Activated CD8-positive, alpha-beta memory T cell treated with anti-CD3 and anti-CD28 coated beads for 36 hours (primary cell): ENCODE measurements around the gene OSBPL3. TPM values are rescaled to one million over a fixed set of nuclear protein-coding genes. Genes with fewer than 3 reads are reported as not detected.

Experiments used
- CTCF ChIA-PET: fragments of 350-600 bp; sonication (Branson Sonifier 250); formaldehyde crosslinking; loops from one replicate; lab custom pipeline; 2021; ENCODE audit warnings: antibody characterized with exemption; lab: Charles Lee
- POLR2A ChIA-PET: fragments of 350-600 bp; sonication (Branson Sonifier 250); formaldehyde crosslinking; loops from one replicate; lab custom pipeline; 2021; ENCODE audit warnings: antibody characterized with exemption; lab: Charles Lee
- total RNA-seq, 2 experiments: library from RNA; stranded (reverse); gene quantifications; one replicate each; pipeline ENCODE4 v1.2.3, GENCODE V29; 2021

Gene OSBPL3
- total RNA-seq, 2 experiments from 2014 or later, result 74.0 to 74.3 TPM

DNA sequence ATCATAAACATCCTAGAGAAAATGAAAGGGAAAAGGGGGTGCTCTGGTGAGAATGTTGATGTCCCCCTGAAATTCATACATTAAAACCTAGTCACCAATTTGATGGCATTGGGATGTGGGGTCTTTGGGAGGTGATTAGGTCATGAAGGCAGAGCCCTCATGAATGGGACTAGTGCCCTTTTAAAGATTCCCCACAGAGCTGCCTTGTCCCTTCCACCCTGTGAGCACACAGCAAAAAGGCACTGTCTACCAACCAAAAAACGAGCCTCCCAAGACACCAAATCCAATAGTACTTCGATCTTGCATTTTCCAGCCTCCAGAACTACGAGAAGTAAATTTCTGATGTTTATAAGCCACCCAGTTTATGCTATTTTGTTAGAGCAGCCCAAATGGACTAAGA, 47.6 kb downstream of the OSBPL3 start:
- ChIA-PET CTCF (no interaction called here), POLR2A (interaction anchor here (0.6 kb wide), 1 partner anchor 64 kb away, joined by 5 read pairs; no protein-coding TSS in a partner anchor)

DNA sequence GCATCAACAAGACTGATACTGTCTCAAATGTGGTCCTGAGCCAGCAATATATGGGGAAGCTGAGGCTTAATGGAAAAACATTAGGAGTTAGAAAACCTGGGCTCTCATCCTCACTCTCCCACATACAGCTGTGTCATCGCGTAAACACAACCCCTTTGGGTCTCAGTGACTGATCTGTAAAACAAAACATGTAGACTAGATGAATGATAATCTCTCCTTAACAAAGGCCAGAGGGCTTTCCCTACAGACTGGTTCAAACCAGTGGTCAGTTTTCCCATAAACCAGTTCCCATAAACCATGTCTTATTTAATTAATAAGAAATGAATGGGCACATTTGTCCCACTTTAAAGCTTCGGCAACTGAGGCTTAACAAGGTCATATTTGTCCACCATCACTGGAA, 48.1 kb downstream of the OSBPL3 start:
- ChIA-PET CTCF (no interaction called here), POLR2A (no interaction called here)

GRCh38 chr7:24930856-24931255, 49.1 kb downstream of the OSBPL3 start:
- ChIA-PET POLR2A (no interaction called here), CTCF (no interaction called here)

GRCh38 chr7:24926623-24927524, 53.1 kb downstream of the OSBPL3 start:
- ChIA-PET POLR2A (no interaction called here), CTCF (interaction anchor here (0.9 to 2.9 kb wide), 3 partner anchors 10 to 53 kb away, joined by 3 to 14 read pairs (median 3); partner anchors contain the start of gene OSBPL3)

DNA sequence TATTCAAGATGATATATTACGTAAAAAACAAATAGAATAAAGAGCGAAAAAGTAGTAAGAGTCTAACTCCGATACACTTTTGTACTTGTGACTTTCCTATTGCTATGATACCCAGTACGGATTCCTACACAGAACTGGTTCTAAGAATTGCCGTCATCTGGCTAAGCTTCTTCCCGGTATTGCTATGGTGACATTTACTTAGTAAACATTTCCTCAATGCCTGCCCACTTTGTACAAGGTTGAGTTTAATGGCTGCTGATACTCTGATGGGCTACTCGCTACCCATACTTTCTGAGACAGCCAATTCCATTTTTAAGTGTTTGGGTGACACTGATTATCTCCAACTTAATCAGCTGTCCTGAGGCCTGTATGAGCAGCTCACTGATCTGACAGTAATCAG, 55.6 kb downstream of the OSBPL3 start:
- CTCF ChIA-PET, result interaction anchor here (0.6 to 2.9 kb wide), 2 partner anchors 56 to 139 kb away, joined by 3 to 14 read pairs; partner anchors contain the start of gene OSBPL3
- POLR2A ChIA-PET, result no interaction called here

- ChIA-PET CTCF (no interaction called here), POLR2A (no interaction called here)
Observed at GRCh38 chr7:24923172-24923865, 56.7 kb downstream of the OSBPL3 start.

- ChIA-PET POLR2A (no interaction called here), CTCF (no interaction called here)
Observed at GRCh38 chr7:24922099-24922773, 57.7 kb downstream of the OSBPL3 start.

DNA sequence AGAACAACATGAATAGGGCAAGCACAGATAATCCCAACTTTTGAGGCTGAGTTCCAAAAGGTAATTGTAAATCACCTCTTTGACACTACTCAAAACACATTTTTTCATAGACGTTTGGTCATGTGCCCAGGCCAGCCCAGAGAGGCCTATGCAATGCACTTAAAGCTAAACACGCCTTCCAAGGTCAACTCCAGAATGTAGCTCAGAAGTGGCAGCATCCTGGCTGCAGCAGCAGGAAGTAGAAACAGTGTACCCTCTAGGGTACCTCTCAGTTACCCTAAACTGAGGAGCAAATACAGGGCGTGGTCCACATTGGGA, 58.7 kb downstream of the OSBPL3 start:
- CTCF ChIA-PET, result no interaction called here
- POLR2A ChIA-PET, result no interaction called here

DNA sequence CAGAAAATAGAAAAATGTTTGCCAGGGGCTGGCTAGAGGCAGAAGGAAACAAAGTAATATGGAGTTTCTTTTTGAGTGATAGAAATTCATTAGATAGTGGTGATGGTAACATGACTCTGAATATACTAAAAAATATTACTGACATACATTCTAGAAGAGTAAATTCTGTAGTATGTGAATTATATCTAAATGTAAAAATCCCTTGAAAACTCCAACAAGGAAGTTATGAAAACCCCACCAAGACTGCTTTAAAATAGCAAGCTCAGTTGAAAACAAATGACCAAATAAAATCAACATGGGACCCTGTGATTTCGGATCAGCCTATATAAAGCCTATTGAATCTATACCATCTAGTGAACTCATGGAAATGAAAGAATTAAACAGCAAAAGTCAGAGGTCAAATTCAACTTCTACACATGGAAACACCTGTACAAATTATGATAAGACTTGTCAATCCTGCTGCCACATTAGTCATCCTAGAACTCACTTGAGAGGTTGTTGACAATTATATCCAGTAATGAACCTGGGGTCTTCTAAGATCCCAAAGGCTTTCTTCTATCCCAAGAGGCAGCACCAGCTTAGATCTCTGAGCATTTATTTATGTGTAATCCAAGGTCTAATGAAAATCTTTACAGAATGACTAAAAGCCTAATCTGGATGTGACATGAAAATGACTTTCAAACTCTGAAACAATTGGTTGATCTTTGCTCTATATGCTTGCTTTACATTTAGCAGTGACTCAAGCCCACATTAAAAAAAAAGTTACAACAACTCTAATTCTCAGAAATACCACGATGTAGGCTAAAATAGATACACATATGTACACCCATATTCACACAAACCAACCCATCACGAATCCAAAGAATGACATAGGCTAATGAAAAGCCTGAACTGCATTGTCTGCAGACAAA, 59.3 kb downstream of the OSBPL3 start:
- POLR2A ChIA-PET, result no interaction called here
- CTCF ChIA-PET, result no interaction called here

DNA sequence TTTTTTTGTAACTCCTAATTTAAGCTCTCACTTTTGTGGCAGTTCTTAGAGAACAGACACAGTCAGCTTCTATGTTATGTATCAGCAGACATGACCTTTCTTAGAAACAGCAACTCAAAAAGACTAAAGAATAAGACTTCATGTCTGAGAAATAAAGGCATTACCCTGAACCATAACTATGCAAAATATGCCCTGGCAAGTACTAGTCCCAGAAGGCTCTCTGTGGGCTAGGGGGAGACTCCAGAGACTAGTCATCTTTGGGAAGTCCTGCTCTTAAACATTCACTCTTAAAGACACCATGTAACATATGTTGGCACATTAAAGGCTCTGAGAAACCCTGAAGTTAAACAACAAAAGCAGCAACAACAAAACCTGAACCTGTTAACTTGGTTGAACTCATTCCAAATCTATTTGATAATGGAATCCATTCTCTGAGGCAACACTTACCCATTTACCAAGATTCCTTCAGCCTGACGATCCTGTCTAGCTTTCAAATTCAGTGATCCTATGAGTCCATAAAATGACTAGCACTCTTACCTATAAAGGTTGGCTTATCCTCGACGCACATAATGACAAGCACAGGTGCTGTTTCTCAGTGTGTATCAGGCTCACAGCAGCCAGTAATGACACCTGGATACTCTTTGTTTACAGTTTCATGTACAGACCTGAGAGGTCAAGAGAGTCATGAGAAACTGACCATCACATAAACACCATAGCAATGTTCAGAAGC, 62.3 kb downstream of the OSBPL3 start:
- CTCF ChIA-PET, result interaction anchor here (0.9 kb wide), 1 partner anchor 9 kb away, joined by 3 read pairs; no protein-coding TSS in a partner anchor
- POLR2A ChIA-PET, result no interaction called here

DNA sequence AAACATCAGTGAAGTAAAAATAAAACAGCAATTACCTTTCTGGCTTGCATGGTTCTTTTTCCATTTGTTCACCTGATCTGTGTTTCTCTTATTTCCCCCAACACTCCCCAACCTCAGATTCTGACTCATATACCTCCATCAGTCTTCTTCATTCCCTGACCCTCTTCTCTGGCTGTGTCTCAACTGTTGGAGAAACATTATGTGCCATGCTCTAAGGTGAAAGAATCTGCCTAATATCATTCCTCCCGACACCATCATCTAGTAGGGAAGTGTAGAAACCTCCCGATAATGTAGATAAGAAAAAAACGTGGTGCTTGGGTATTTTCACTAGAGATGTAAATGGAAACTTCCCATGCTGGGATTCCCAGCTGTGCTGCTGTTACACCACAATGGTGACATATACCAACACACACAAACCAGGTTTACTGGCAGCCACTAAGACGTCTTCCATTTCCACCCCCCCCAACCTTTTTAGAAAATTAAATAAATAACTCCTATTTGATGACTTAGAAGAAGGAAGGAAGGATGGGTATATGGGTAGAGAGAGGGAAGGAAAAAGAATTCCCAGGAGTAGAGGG, 63.4 kb downstream of the OSBPL3 start:
- CTCF ChIA-PET, result interaction anchor here (0.9 to 2.1 kb wide), 2 partner anchors 10 to 63 kb away, joined by 3 to 6 read pairs; partner anchors contain the start of gene OSBPL3
- POLR2A ChIA-PET, result no interaction called here

DNA sequence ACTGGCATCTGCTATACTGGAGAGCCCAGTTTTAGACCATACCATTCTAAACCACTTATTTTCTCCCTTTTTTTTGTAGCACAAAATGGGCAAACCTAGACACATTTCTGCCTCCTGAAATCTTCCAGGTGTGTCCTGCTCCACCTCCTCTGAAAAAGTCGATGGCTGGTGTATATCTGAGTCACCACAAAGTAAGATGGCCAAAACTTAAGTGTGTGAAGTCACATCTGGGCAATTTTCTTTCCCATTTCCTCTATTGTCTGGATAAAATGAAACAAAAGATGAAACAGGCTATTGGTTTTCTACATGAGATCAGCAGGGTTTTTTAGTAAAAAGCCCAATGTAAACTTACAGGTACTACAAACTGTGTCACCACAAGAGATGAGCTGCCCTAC, 65.5 kb downstream of the OSBPL3 start:
- ChIA-PET POLR2A (no interaction called here), CTCF (interaction anchor here (1.1 to 2.1 kb wide), 2 partner anchors 65 kb away, joined by 3 to 6 read pairs; partner anchors contain the start of gene OSBPL3)

DNA sequence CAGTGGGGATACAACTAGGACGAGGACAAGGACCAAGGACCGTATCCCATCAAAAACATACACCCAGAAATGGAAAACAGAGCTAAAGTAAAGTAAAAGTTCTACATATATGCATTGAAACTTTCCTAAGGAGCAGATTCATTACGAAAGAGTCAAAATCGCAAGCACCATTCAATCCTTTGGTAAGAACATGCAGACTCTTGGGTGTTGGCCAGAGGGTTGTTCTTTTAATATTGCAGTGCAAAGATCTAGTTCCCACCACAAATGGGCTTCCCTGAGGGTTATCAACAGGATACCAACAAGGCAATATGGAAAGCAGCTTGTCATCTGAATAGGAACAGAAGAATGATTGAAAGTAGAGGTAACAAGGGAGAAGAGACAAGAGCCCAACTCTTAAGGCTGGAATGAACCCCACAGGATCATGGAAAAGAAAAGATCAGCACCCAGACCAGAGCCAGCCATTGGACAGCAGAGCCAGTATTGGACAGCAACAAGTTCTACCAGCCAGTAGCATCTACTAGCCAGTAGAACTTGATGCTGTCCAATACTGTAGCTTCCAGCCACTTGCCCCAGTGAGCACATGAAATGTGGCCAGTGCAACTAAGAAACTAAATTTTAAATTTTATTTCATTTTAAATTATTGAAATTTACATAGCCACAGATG, 66.0 kb downstream of the OSBPL3 start:
- POLR2A ChIA-PET, result no interaction called here
- CTCF ChIA-PET, result interaction anchor here (1.1 kb wide), 1 partner anchor 65 kb away, joined by 3 read pairs; the partner anchor contains the start of gene OSBPL3

GRCh38 chr7:24912874-24913514, 67.0 kb downstream of the OSBPL3 start:
- POLR2A ChIA-PET, result no interaction called here
- CTCF ChIA-PET, result interaction anchor here (1.0 to 1.1 kb wide), 2 partner anchors 66 to 69 kb away, joined by 3 read pairs; no protein-coding TSS in a partner anchor

DNA sequence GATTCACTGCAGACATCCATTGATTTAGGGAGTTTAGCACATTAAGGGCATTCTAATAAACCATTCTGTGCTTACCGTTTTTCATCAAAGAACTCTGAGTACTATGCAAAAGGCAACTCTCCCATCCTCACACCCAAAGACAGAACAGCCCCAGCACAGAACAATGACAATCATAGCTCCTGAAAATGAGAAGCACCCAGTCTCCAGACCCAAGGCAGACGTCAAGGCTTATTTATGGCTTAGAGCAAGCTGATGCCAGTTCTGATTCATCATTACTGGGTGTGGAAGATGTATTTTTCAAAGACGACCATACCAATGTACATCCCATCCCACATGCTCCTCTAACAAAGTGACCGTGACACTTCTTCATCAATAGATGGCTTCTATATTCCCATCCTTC, 67.6 kb downstream of the OSBPL3 start:
- ChIA-PET POLR2A (no interaction called here), CTCF (interaction anchor here (1.0 to 1.2 kb wide), 3 partner anchors 67 to 92 kb away, joined by 3 to 6 read pairs (median 3); no protein-coding TSS in a partner anchor)

- CTCF ChIA-PET, result interaction anchor here (1.1 to 2.9 kb wide), 4 partner anchors 69 to 183 kb away, joined by 4 to 21 read pairs (median 6); partner anchors contain the start of gene OSBPL3
- POLR2A ChIA-PET, result interaction anchor here (0.5 to 0.6 kb wide), 2 partner anchors 68 to 98 kb away, joined by 3 read pairs; no protein-coding TSS in a partner anchor
Observed at GRCh38 chr7:24911213-24911603, 68.8 kb downstream of the OSBPL3 start.
